B cell (primary cell): Measurements from ENCODE around the gene POLR2B. TPM values are rescaled to one million over a fixed set of nuclear protein-coding genes. Genes with fewer than 3 reads are reported as not detected.

Experiments used
- polyA plus RNA-seq: library from polyadenylated mRNA; depleted of rRNA; stranded (reverse); fragments of >200 nt; gene quantifications from 2 replicates; pipeline ENCODE4 v1.2.3, GENCODE V29; 2012
- small RNA-seq: library from RNA; depleted of rRNA; stranded (forward); fragments of <200 nt; gene quantifications from one replicate; pipeline ENCODE3, GENCODE V24; 2012; ENCODE audit warnings: low replicate concordance, low read depth; ENCODE audit not compliant: insufficient read length
- total RNA-seq, 2 donors: library from RNA; stranded (reverse); fragments of 120-200 nt in 1 of 2; gene quantifications; 1 replicate in 1 of 2; 2 replicates in 1 of 2; pipeline versions ENCODE4 v1.2.3 to v1.2.4, GENCODE V29; 2013 to 2022

The POLR2B gene
- total and polyA plus RNA-seq, 2 donors (not counting 1 experiment from before 2014, with no cell fraction given): 37.5 to 108 TPM

Small RNAs within 50 kb of the gene (small RNA-seq; reads per million reads assigned to genes)
- gene RNU6-998P: not detected

Other genes with a start within 250 kb of the POLR2B start
- gene SPINK2, start 157.2 kb upstream of the POLR2B start, total RNA-seq: 0.63 and 0.94 TPM in 2 replicates
- gene SPINK2, start 157.2 kb upstream of the POLR2B start, polyA plus RNA-seq: 1.7 and 4.9 TPM in 2 replicates
- 59.4 and 61.1 TPM in 2 replicates for gene REST, start 71.0 kb upstream of the POLR2B start, total RNA-seq
- 6.2 and 10.7 TPM in 2 replicates for gene REST, start 71.0 kb upstream of the POLR2B start, polyA plus RNA-seq
- 22.7 and 24.0 TPM in 2 replicates for gene NOA1, start 1.3 kb upstream of the POLR2B start, total RNA-seq
- gene NOA1, start 1.3 kb upstream of the POLR2B start, polyA plus RNA-seq: 12.4 and 17.4 TPM in 2 replicates
- gene IGFBP7, start 131.5 kb downstream of the POLR2B start, total RNA-seq: not detected in 2 replicates
- 0.37 and 0.50 TPM in 2 replicates for gene IGFBP7, start 131.5 kb downstream of the POLR2B start, polyA plus RNA-seq